SK-N-DZ (cell line): ENCODE measurements around the gene SERF2.
A peak's percentile ranks its signal among the peaks of the same experiment; 100 is the strongest.
"Not testable (repeated sequence)": the region's sequence is repeated elsewhere in the genome, so short reads cannot be mapped to it uniquely, and the experiment has no call there.

ENCODE experiments used
- DNase-seq: peaks from one replicate; pipeline ENCODE4 v3.0.0-alpha.2; 2015; ENCODE audit warnings: low spot score

SERF2 gene

DNA sequence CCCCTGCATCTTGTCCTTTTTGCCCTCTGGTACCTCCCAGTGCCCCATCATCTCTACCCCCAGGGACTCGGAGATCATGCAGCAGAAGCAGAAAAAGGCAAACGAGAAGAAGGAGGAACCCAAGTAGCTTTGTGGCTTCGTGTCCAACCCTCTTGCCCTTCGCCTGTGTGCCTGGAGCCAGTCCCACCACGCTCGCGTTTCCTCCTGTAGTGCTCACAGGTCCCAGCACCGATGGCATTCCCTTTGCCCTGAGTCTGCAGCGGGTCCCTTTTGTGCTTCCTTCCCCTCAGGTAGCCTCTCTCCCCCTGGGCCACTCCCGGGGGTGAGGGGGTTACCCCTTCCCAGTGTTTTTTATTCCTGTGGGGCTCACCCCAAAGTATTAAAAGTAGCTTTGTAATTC lies 1.5 kb downstream of the SERF2 start:
- no peak for DNase-seq

DNA sequence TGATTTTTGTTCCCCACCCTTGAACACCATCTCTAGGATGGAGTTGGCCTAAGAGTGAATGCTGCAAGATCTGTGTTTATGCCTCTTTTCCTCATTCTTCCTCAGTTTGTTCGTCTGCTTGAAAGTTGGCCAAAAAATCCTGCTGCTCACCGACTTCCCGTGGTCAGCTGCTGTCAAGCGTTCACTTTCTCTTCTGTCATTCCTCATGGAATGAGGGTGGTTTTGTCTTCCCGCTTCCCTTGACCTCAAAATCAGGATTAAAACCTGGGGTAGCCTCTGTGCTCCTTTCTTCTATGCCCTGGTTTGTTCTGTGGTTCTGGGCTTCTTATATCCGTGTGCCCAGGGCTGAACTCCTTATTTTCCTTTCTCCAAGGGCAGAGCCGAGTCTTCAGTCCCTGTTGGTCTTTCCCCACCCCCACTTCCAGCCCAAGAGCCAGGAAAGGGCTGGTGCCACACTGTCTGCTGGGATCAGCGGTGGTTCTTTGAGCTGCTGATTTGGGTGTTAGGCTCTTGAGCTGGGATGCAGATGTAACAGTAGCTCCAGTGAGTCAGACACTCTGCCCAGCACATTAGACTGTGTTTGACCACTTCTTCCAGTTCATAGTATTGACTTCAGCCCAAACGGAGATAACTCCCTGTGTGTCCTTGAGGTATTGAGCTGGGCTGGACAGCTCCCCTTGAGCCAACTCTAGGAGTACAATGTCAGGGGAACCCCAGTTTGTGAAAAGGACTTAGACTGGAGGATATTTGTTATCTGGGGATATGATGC lies 2.3 kb downstream of the SERF2 start:
- no peak for DNase-seq

DNA sequence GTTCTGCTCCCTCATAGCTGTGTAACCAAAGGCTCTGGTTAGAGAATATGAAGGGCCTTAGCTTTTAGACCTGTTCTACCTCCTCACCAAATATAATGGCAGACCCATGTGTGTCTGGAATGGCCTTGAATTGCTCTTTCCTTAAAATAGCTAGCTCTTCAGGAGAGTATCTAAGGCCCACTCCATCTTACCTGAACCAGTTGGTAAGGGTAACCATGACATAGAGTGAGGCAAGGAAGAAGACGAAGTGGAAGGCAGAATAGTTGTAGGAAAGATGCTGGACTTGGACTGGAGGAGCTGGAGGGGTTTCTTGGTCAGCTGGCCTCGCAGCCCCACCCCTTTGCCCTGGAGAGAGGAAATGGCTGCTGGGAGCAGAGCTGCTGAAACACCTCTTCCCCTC lies 3.1 kb downstream of the SERF2 start:
- no peak for DNase-seq

DNA sequence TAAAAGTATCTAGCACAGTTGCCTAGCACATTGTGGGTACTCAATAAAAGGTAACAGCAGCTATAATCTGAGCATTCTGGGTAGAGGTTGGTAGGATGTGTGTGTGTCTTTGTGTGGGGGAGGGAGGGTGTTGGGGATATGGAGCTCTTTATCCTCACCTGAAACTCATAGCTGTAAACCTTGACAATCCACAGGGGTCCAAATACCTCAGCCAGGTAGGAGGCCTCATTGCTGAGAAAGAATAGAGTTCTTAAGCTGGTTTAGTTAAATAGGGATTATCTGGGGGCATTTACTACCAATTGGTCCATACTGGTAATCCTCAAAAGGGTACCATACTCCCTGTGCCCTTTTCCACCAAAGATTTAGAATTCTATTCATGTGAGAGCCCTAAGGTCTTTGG lies 3.9 kb downstream of the SERF2 start:
- DNase-seq = no peak

DNA sequence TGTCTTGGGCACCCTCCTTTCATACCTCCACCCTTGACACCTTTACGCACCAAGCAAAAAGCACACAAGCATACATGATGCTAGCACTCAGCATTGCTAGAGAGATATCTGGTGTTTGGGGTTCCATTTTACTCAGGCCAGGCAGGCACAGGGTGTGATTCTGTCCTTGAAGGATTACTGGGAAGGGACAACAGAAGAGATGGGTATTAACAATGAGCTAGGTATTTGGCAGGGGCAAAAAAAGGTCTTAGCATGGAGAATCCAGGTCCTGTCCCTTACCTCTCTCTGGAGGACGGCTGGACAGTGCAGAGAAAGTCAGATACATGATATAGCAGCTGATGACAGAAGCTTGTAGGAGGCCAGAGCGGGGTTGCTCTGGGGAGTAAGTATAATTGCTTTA lies 4.4 kb downstream of the SERF2 start:
- DNase-seq = no peak

DNA sequence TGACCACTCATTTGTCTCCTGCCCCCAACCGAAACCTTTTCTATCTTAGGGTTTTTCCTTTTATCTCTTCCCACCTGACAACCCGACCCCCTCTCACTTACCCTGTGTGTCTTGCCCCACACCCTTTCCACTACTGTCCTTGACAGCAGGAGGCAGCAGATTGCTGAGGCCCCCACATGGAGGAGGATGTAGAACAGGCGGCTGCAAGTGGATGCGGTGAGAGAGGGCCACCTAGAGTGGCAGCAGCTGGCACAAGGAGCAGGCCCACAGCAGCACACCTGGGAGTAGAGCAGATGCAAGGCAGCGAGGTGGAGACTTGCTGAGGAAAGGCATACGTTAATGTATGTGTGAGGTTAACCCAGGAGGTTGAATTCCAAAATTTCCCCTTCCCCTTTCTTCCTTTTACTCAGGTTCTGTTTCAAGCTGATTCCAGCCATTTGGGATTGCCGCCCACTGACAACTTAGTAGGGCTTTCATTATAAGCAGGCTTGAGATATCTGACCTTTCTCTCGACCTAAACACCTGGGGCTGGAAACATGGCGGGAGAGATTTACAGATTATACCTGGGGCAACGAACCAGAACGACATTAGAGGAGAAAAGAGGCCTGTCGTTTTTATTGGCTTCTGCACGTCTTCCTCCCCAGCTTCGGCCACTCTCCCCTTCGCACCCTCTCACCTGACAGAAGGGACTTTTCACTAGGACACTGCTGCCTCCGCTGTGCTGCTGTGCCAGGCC lies 7.3 kb downstream of the SERF2 start:
- DNase-seq = no peak

DNA sequence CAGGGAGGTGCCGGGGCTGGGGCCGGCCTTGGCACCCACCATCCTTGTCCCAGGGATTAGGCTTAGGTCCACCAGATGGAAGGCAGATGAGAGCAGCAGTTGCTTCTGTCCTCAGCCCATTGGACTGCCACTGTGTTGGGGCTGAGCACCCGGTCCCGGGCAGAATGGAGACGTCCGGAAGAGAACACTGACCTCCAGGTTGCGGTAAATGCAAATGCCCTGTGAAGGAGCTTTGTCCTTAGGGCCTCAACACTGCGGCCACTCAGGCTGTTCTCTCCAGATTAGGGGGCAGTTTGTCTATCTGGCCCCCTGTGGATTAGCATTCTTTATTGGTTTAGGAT lies 7.8 kb downstream of the SERF2 start, which contains the start of gene SERINC4:
TSS of gene SERINC4 (minus strand) at position 276 of the 341 bp plus-strand sequence. CDS start at position 42, 234 bp downstream.
- DNase-seq = no peak

DNA sequence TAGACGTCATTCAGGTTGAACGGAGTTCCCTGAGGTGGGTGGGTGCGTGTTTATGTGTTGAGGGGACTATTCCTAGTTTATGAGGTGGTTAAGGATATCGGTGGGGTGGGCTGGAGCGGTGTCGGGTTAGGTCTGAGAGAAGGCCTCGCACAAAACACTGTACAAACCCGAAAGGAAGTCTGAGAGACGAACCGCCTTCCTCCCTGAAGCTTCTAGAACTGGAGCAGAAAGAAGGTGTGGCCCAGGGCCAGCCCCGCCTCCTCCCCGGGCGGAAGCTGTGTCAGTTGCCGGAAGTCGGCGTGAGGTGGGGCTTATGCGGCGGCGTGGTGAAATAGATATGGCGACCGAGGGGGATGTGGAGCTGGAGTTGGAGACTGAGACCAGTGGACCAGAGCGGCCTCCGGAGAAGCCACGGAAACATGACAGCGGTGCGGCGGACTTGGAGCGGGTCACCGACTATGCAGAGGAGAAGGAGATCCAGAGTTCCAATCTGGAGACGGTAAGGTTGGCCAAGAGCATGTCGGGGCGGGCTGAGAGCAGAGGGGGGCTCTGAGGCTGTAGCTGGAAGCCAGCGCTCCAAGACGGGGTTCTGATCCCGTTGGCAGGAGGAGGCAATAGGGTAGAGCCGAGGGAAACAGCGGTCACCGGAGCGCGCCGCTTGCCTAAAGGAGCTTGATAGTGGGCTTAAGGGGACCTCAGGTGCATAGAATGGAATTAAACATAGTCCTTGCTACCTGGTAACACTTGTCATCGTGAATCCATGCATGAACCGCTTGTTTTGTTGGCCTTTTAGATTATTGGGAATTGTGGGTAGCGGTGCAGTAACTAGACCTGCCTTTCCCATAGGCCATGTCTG lies 8.4 kb downstream of the SERF2 start, which contains the start of gene HYPK:
TSS of gene HYPK (plus strand) at position 314 of the 856 bp plus-strand sequence. CDS start at position 338, 24 bp downstream.
- DNase-seq = peak; percentile 84

DNA sequence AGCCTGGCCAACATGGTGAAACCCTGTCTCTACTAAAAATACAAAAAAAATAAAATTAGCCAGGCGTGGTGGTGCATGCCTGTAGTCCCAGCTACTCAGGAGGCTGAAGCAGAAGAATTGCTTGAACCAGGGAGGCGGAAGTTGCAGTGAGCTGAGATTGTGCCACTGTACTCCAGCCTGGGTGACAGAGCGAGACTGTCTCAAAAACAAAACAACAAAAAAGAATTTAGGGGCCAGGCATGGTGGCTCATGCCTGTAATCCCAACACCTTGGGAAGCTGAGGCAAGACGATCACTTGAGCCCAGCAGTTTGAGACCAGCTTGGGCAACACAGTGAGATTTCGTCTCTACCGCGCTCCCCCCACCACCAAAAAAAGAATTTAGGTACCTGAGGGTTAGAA lies 10.6 kb downstream of the SERF2 start:
- not testable (repeated sequence) for DNase-seq

DNA sequence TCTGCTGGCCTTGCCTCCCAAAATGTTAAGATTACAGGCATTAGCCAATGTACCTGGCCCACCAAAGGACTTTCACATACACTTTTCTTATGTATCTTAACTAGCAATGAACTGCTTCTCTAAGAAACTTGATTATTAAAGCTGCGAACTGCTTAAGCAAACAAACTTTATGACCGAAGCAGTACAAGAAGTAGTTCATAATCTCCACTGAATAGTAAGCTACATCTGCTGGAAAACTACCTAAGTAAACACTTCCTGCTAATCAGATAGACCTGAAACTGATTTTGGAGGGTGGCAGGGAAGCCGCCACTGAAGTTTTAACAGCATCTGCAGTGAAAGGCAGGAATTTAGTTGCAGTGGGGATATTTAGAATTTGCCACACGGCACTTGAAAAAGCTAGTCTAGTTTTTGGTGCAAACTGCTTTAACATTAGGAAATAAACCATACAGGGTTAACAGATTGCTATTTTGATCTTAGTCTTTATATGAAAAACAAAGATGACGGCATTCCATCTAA lies 16.4 kb downstream of the SERF2 start:
- DNase-seq = no peak

DNA sequence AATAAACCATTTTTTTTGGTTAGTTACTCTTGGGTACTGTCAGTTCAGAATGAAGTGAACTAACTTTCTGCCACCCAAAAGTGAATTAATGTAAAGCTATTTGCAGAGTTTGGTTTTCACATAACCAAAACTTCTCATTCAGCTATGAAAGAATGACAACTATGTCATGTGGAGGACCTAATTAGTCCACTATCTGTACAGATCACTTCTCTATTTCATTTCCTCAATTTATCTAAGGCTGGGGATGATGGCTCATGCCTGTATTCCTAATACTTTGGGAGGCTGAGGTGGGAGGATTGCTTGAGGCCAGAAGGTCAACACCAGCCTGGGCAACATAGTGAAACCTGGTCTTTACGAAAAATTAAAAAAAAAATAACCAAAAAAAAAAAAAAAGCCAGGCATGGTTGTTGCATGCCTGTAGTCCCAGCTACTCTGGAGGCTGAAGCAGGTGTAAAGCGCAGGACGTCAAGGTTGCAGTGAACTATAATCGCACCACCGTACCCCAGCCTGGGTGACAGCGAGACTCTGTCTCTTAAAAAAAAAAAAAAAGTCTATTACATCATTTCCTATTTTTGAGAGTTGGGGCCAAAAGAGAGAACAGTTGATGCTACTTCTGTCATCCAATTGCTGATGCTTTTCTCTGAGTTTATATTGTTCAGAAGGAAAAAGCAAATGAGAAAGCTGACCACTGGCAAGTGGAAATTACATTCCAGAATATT lies 17.0 kb downstream of the SERF2 start:
- no peak for DNase-seq

DNA sequence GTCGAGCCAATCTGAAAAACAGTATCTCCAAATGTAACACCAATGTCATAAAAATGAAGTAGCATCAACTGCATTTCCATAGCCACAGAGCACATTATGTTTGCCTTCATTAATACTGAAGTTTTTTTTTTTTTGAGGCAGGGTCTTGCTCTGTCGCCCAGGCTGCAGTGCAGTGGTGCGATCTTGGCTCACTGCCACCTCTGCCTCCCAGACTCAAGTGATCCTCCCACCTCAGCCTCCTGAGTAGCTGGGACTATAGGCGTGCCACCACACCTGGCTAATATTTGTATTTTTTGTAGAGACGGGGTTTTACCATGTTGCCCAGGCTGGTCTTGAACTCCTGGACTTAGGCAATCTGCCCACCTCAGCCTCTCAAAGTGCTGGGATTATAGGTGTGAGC lies 22.9 kb downstream of the SERF2 start:
- not testable (repeated sequence) for DNase-seq

DNA sequence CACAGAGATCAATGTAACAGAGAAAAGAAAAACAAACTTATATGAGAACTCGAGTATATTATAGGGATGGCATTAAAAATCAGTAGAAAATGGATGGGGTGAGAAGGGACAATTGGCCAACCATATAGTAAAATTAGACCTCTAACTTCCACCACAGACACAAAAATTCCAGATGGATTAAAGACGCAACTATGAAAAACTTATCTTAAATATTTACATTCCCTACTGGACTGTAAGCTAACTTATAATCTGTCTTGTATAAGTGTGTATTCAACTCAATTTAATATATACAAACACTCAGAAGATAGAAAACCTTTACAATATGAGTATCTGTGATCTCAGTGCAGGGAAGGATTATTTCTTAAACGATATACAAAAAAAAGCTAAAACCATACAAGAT lies 29.4 kb downstream of the SERF2 start:
- DNase-seq = no peak

DNA sequence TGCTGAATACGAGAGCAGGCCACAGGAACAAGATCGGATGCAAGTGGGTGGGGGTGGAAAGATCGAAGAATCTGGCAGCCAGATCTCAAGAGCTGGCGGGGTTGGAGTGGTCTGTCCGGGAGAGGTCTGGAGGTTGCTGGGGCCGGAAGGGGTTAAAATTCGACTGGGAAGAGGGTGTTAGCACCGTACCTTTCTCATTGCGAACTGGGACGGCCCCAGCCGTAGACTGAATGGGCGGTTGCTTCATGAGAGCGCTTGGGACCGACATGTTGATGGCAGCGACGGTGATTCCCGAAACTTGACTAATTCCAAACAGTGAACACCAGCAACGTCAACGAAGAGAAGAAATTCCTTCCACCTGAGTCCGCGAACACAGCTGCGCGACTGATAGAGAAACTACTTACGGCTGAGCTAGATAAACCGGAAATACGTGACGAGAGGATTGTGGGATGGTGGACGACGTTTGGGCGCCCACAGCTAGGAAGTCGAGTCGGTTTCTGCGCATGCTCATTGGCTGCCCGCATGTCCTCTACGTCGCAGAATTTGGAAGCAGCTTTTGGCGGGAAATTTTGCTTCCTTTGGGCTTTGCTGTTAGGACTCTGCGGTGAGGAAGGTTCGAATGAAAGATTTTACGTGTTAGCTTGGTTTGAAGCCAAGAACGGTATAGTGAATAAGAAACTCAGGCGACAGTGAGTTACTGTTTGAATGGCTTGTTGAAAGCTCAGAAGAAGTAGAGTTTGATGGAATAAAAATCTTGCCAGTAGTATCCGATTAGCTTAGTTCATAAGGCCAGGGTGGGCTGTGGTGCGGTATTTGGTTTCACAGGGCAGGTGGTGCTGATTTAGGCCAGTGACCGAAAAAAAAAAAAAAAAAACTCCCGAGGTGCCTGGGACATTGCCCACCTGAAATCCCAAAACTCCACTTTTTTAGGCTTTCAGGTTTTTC lies 32.5 kb downstream of the SERF2 start, which contains the start of gene MFAP1:
TSS of gene MFAP1 (minus strand) at position 389 of the 945 bp plus-strand sequence. CDS start at position 268, 121 bp downstream.
- DNase-seq = peak; percentile 98

DNA sequence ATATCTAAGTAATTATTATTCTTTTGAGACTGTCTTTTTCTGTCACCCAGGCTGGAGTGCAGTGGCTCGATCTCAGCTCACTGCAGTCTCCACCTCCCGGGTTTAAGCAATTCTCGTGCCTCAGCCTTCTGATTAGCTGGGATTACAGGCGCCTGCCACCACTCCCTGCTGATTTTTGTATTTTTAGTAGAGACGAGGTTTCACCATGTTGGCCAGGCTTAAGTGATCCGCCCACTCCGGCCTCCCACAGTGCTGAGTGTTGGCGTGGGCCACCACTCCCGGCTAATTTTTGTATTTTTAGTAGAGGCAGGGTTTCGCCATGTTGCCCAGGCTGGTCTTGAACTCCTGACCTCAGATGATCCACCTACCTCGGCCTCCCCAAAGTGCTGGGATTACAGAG lies 33.2 kb downstream of the SERF2 start:
- DNase-seq = not testable (repeated sequence)

DNA sequence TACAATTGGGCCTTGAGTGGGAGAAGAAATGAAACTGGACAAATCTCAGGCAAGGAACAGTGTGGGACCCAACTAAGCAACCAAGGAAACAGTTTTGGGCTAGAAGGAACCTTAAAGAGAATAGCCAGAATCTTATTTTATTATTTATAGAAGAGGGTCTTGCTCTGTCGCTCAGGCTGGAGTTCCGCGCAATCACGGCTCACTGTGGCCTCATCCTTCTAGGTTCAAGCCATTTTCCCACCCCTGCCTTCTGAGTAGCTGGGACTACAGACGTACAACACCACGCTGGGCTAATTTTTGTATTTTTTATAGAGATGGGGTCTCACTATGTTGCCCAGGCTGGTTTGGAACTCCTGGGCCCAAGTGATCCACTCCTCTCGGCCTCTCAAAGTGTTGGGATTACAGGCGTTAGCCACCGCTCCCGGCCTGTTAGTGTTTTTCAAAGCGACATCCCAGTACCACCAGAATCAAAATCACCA lies 33.9 kb downstream of the SERF2 start:
- no peak for DNase-seq

DNA sequence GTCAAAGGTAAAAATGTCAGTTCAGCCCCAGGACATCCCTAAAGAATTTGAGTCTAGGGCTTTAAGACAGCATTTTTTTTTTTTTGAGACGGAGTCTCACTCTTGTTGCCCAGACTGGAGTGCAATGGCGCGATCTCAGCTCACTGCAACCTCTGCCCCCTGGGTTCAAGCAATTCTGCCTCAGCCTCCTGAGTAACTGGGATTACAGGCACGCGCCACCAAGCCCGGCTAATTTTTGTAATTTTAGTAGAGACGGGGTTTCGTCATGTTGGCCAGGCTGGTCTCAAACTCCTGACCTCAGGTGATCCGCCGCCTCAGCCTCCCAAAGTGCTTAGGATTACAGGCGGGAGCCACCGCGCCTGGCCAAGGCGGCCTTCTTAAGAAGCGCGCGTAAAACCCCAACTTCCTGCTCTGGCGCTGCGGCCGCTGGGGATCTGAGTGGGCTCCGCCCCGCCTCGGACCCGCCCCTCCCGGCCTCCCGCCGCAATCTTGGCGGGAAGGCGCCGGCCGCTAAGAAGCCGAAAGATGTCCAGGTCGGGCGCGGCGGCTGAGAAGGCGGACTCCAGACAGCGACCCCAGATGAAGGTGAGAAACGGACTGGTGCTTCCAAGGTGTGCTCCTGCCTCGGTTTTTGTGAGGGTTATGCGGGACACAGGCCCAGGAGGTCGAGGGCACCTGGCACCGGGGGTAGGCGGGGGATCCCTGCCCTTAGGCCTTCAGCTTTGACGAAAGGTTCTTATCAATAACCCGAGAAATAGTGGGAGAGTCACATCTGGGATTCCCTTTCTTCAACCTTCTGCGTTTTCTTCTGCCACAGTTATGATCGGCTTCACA lies 34.6 kb downstream of the SERF2 start, which contains the start of gene WDR76:
TSS of gene WDR76 (plus strand) at position 495 of the 834 bp plus-strand sequence. CDS start at position 526, 31 bp downstream.
- peak; percentile 92 for DNase-seq

DNA sequence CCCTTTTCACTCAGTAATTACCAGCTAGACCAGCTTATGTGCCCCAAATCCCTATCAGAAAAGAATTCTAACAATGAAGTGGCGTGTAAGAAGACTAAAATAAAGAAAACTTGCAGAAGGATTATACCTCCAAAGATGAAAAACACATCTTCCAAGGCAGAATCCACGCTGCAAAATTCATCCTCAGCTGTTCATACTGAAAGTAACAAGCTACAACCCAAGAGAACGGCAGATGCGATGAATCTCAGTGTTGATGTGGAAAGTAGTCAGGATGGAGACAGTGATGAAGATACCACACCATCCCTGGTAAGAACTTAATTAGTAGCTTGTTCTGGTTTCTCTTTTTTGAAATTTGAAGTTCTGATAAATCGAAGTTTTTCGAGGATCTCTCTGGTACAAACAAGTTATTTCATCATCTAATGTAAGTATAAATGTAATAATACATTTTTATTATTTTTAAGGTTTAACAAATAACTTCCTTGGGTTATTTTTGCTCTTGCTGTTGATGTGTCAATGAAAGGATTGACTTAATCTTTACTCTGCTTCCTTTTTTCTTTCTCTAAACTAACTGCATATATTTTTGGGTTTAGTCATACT lies 36.0 kb downstream of the SERF2 start:
- DNase-seq = peak; percentile 29
